Measurements from ENCODE around the gene SLC24A3.

- no peak for TF ChIP-seq SP5 (CRISPR knock-in tag; IDR thresholded peaks at IDR 0.05; ENCODE audit: borderline replicate concordance, low read depth)
- TF ChIP-seq ZNF616 (CRISPR knock-in tag; IDR thresholded peaks at IDR 0.05; ENCODE audit: low read depth): no peak
- TF ChIP-seq ARID3A (IDR thresholded peaks at IDR 0.05; ENCODE audit: low read depth, low read length): no peak
- TF ChIP-seq ZFX (CRISPR knock-in tag; IDR thresholded peaks at IDR 0.05; ENCODE audit: low read depth): no peak
- no peak for TF ChIP-seq NONO (IDR thresholded peaks at IDR 0.05)
- TF ChIP-seq NONO (CRISPR knock-in tag; conservative IDR thresholded peaks at IDR 0.05): no peak
- TF ChIP-seq SUZ12 (IDR thresholded peaks at IDR 0.05; ENCODE audit: low read depth, low read length): no peak
- TF ChIP-seq ZNF331 (CRISPR knock-in tag; IDR thresholded peaks at IDR 0.05): no peak
Observed at GRCh38 chr20:19543101-19543500, 330.7 kb downstream of the SLC24A3 start.
